Smooth muscle cell (in vitro differentiated cells): ENCODE data around the gene SLC43A3. TPM values are rescaled to one million over a fixed set of nuclear protein-coding genes. Genes with fewer than 3 reads are reported as not detected.

Experiments used
- DNase-seq: peaks from one replicate; lab custom pipeline; 2025; ENCODE audit not compliant: unreplicated experiment; lab: John Stamatoyannopoulos, UW
- H2AFZ ChIP-seq: fragments of 200-600 bp; sonication (generic); 2 replicates; pipeline ENCODE4 v1.6.0; 2016; ENCODE audit warnings: antibody characterized with exemption, low read depth, mild to moderate bottlenecking
- H3F3A ChIP-seq: fragments of 200-600 bp; sonication (generic); 2 replicates; pipeline ENCODE4 v1.6.0; 2017; ENCODE audit warnings: antibody characterized with exemption, low read depth
- H3K27ac ChIP-seq: fragments of 200-600 bp; sonication (generic); 2 replicates; pipeline ENCODE4 v1.5.1; 2016; ENCODE audit warnings: low read depth, mild to moderate bottlenecking
- H3K27me3 ChIP-seq: fragments of 200-600 bp; sonication (generic); 2 replicates; pipeline ENCODE4 v1.6.1; 2016; ENCODE audit warnings: low read depth, mild to moderate bottlenecking
- H3K36me3 ChIP-seq: fragments of 200-600 bp; sonication (generic); 2 replicates; pipeline ENCODE4 v1.5.1; 2016; ENCODE audit warnings: low read depth
- H3K4me1 ChIP-seq: fragments of 200-600 bp; sonication (generic); 2 replicates; pipeline ENCODE4 v1.5.1; 2016; ENCODE audit warnings: low read depth
- H3K4me2 ChIP-seq: fragments of 200-600 bp; sonication (generic); 2 replicates; pipeline ENCODE4 v1.6.0; 2016; ENCODE audit warnings: mild to moderate bottlenecking
- H3K4me3 ChIP-seq: fragments of 200-600 bp; sonication (generic); 2 replicates; pipeline ENCODE4 v1.5.1; 2016; ENCODE audit warnings: mild to moderate bottlenecking
- H3K79me2 ChIP-seq: fragments of 200-600 bp; sonication (generic); 2 replicates; pipeline ENCODE4 v1.6.0; 2016; ENCODE audit warnings: low read depth, mild to moderate bottlenecking
- H3K9ac ChIP-seq: fragments of 200-600 bp; sonication (generic); 2 replicates; pipeline ENCODE4 v1.6.0; 2016; ENCODE audit warnings: low read depth
- H3K9me3 ChIP-seq: fragments of 200-600 bp; sonication (generic); replicated peaks from 2 replicates; pipeline ENCODE4 v1.5.1; 2016; ENCODE audit warnings: low read depth
- H4K20me1 ChIP-seq: fragments of 200-600 bp; sonication (generic); 2 replicates; pipeline ENCODE4 v1.6.0; 2016; ENCODE audit warnings: low read depth
- WGBS: methylation state at CpG from one replicate; pipeline ENCODE4 v1.1.7; 2016; ENCODE audit warnings: low lambda C conversion rate; 5-methylcytosine and 5-hydroxymethylcytosine counted together
- polyA plus RNA-seq: library from polyadenylated mRNA; unstranded; fragments of >200 nt; fragmentation: Nextera tagmentation; extraction: Ambion mirVana; gene quantifications from 2 replicates; pipeline ENCODE4 v1.2.1, GENCODE V29; 2016
- total RNA-seq: library from RNA; depleted of rRNA; stranded (reverse); fragments of >200 nt; gene quantifications from 2 replicates; pipeline ENCODE4 v1.2.3, GENCODE V29; 2014
- TF ChIP-seq, protein P1 (sequence below): fragments of 200-600 bp; sonication (generic); IDR thresholded peaks from 2 replicates; pipeline ENCODE4 v1.5.1; 2017; ENCODE audit warnings: borderline replicate concordance, mild to moderate bottlenecking, antibody characterized with exemption; ENCODE audit not compliant: insufficient read depth, poor library complexity, severe bottlenecking

The SLC43A3 gene
- total and polyA plus RNA-seq, 2 experiments from 2014 or later, result 9.3 to 12.8 TPM

DNA sequence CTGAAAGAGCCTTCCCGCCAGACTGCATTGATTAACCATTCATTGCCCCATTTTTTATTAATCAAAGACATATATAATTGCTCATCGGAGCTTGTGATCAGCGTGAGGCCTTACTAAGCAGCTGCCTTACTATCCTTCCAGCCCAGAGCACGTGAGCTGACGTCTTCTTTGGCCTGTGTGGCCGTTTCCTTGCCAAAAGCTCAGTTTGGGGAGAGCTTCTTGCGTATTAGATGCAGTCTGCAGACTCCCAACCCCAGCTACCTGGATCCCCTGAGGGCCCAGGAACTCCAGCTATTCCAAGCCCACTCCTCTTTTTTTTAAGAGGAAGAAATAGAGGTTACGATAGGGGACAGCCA is 784 bp upstream of the SLC43A3 start:
- WGBS, result 93% methylated on average over 8 of the region's 8 CpGs
- Histone ChIP-seq H4K20me1 (no peaks in the 10 kb centered on the region), H3K9ac (no peak overlapping the region), H3K4me3 (no peak overlapping the region), H3K4me2 (no peak overlapping the region), H3K36me3 (no peaks in the 10 kb centered on the region), H3K27me3 (peaks cover 3% of the 10 kb centered on the region), H2AFZ (no peak overlapping the region), H3K9me3 (no peaks in the 10 kb centered on the region), H3F3A (no peaks in the 10 kb centered on the region), H3K79me2 (no peaks in the 10 kb centered on the region), H3K27ac (peak overlapping the region; percentile 59), H3K4me1 (peaks cover 17% of the 10 kb centered on the region)
- TF ChIP-seq, protein P1, sequence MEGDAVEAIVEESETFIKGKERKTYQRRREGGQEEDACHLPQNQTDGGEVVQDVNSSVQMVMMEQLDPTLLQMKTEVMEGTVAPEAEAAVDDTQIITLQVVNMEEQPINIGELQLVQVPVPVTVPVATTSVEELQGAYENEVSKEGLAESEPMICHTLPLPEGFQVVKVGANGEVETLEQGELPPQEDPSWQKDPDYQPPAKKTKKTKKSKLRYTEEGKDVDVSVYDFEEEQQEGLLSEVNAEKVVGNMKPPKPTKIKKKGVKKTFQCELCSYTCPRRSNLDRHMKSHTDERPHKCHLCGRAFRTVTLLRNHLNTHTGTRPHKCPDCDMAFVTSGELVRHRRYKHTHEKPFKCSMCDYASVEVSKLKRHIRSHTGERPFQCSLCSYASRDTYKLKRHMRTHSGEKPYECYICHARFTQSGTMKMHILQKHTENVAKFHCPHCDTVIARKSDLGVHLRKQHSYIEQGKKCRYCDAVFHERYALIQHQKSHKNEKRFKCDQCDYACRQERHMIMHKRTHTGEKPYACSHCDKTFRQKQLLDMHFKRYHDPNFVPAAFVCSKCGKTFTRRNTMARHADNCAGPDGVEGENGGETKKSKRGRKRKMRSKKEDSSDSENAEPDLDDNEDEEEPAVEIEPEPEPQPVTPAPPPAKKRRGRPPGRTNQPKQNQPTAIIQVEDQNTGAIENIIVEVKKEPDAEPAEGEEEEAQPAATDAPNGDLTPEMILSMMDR, result no peak
- no peak for DNase-seq

DNA sequence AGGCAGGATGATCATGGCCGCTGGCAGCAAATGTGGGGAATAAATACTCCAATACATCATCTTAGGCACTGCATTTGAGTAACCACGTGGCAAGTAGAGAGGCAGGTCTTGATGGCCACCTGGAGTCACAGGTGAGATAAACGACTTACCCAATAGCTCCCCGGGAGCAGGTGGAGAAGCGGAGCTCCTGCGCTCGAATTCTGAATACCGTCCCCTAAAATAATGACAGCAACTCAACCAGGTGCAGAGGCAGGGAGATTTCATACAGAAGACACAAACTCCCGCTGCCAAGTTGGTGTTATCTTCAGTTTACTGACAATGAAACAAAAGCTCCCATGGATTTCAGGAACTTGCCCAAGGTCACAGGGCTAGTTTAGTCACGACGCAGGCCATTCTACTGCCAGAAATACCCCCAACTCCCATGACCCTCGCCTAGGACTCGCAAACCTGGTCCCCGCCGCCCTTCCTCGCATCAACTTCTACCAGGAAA is 437 bp downstream of the SLC43A3 start:
- peak overlapping the region; percentile 59 for H3K27ac ChIP-seq
- peaks cover 3% of the 10 kb centered on the region for H3K27me3 ChIP-seq
- H3K9ac ChIP-seq, result peak overlapping the region; percentile 18
- H2AFZ ChIP-seq, result peak overlapping the region; percentile 61
- no peaks in the 10 kb centered on the region for H3F3A ChIP-seq
- 29% methylated on average over 16 of the region's 16 CpGs for WGBS
- H3K4me1 ChIP-seq, result peaks cover 12% of the 10 kb centered on the region
- peak overlapping the region; percentile 47 for H3K4me3 ChIP-seq
- H3K79me2 ChIP-seq, result no peaks in the 10 kb centered on the region
- H3K36me3 ChIP-seq, result no peaks in the 10 kb centered on the region
- no peaks in the 10 kb centered on the region for H3K9me3 ChIP-seq
- no peak for DNase-seq
- no peaks in the 10 kb centered on the region for H4K20me1 ChIP-seq
- peak overlapping the region; percentile 88 for H3K4me2 ChIP-seq
- TF ChIP-seq, protein P1, result no peak

DNA sequence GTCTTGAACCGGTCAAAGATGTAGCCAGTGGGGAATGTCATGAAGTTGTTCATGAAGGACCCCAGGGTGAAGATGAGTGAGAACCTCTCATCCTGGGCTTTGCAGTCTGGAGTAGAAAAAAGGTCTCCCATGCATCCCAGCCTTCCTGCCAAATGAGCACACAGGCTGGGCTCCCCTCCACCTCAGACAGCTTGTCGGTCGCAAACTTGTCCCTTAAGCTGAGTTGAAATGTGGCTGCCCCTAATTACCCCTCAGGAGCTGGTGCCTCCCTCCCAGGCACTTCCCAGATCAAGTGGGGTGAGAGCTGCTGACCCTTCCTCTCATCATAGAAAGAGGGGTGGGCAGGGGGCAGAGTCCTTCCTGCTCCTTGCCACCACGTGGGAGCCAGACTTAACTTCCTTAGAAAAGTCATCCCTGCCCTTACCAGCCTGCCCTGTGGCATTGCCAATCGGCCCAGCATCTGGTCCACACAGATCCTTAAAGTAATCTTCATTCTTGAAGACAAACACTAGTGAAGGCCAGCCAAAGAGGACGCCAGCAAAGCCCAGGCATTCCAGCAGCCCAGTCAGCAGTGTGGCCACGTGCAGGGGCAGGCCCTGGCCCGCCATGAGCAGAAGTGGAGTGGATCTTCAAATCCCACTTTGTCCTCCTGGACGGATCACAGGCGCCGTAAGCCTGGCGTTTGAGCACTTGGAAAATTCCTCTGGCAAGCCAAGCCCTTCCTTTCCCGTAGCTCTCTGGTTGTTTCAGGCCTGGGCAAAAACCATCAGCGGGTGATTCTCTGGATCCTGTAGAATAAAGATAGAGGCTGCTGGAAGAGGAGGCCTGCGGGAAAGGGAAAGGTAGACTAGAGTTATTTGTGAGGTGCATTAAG is 1.1 kb downstream of the SLC43A3 start:
- Histone ChIP-seq H2AFZ (no peak overlapping the region), H3K9ac (no peak overlapping the region), H3K9me3 (no peaks in the 10 kb centered on the region), H3F3A (no peaks in the 10 kb centered on the region), H3K27me3 (peaks cover 3% of the 10 kb centered on the region), H3K4me3 (peak overlapping the region; percentile 47), H3K27ac (peak overlapping the region; percentile 26), H3K36me3 (no peaks in the 10 kb centered on the region), H3K4me2 (peak overlapping the region; percentile 88), H3K4me1 (peaks cover 12% of the 10 kb centered on the region), H4K20me1 (no peaks in the 10 kb centered on the region), H3K79me2 (no peaks in the 10 kb centered on the region)
- WGBS, result 55% methylated on average over 15 of the region's 15 CpGs
- peak; percentile 3 for DNase-seq
- TF ChIP-seq, protein P1, result no peak
